ENCODE measurements around the gene FGB. TPM values are rescaled to one million over a fixed set of nuclear protein-coding genes. Genes with fewer than 3 reads are reported as not detected.

Gene FGB
- total RNA-seq, 4 donors from 2014 or later: not detected

DNA sequence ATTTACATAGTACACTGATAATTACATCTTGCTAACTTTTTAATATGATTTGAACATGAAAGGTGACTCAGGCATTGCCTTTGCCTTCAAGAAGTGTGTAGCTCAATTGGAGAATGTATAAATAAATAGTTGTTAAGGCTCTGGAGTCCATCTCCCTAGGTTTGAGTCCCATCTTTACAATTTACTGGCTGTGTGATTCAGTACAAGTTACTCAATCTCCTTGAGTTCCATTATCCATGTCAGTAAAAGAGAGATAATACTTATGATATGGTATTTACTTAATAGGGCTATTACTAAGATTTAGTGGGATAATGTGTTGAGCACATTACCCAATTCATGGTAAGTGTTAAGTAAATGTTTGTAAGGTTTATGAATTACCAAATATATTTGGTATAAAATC is 51.5 kb downstream of the FGB start:
- no peak for DNase-seq (ENCODE audit: low spot score)
- ATAC-seq (ENCODE audit: low FRiP score): no peak
- TF ChIP-seq, protein P1, sequence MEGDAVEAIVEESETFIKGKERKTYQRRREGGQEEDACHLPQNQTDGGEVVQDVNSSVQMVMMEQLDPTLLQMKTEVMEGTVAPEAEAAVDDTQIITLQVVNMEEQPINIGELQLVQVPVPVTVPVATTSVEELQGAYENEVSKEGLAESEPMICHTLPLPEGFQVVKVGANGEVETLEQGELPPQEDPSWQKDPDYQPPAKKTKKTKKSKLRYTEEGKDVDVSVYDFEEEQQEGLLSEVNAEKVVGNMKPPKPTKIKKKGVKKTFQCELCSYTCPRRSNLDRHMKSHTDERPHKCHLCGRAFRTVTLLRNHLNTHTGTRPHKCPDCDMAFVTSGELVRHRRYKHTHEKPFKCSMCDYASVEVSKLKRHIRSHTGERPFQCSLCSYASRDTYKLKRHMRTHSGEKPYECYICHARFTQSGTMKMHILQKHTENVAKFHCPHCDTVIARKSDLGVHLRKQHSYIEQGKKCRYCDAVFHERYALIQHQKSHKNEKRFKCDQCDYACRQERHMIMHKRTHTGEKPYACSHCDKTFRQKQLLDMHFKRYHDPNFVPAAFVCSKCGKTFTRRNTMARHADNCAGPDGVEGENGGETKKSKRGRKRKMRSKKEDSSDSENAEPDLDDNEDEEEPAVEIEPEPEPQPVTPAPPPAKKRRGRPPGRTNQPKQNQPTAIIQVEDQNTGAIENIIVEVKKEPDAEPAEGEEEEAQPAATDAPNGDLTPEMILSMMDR (IDR thresholded peaks at IDR 0.05): no peak

DNA sequence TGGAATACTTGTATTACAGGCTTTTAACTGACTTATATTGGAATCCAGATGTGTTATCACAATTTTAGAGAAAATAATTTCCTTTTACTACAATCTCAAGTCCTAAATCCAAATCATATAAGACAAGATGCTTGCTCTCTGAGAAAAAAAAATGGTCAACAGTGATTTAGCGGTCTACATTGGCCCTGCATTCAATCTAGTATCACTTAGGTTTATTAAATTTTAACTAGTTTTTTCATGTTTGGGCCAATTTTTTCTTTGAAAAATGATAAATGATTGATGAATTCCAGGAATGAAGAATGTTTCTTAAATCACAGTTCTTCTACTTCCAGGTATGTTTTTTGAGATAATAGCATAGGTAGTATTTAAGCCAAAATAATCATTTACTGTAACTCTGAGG is 52.4 kb downstream of the FGB start:
- TF ChIP-seq, protein P1 (IDR thresholded peaks at IDR 0.05): no peak
- ATAC-seq (ENCODE audit: low FRiP score): no peak

DNA sequence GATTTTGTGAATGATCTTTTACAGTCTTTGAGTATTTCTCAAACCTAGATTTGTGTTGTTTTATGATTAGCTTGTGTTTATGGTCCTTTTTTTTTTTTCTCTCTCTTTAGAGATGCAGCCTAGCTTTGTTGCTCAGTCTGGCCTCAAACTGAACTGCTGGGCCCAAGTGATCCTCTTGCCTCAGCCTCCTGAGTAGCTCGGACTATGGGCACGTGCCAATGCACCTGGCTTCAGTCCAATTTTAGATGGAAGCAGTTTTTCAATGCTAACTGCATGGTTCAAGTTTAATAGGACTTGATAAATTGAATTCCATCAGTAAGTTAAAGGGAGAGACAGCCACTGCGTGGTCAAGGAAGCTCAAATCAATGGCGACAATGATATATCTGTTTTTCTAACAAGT is 53.5 kb downstream of the FGB start:
- no peak for ATAC-seq (ENCODE audit: low FRiP score)
- TF ChIP-seq, protein P1 (IDR thresholded peaks at IDR 0.05): no peak
- no peak for DNase-seq (ENCODE audit: low spot score)

More for the DNA sequence above, 52.4 kb downstream of the FGB start:
- DNase-seq (ENCODE audit: low spot score): no peak

DNA sequence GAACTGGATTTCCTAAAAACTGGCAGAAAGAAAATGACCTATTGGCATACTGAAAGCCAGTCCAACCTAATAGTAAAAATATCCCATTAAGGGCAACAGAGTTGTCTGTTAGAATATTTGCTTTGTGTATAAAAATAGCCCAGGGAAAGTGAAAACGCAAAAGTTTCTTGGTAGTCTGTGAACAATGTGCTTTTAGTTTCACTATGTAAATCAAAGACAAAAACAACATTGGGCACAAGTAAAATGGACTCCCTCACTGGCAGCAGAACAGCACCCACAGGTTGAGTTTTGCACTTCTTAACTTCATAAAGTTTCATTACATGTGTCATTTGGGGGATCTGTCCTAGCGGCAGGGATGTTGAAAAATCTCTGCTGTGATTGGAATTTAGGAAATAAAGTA is 53.9 kb downstream of the FGB start:
- TF ChIP-seq, protein P1 (IDR thresholded peaks at IDR 0.05): no peak
- DNase-seq (ENCODE audit: low spot score): no peak
- ATAC-seq (ENCODE audit: low FRiP score): no peak

GRCh38 chr4:154617820-154618317 is 55.1 kb downstream of the FGB start:
- DNase-seq (ENCODE audit: low spot score): no peak
- ATAC-seq (ENCODE audit: low FRiP score): no peak
- TF ChIP-seq, protein P1 (IDR thresholded peaks at IDR 0.05): no peak

DNA sequence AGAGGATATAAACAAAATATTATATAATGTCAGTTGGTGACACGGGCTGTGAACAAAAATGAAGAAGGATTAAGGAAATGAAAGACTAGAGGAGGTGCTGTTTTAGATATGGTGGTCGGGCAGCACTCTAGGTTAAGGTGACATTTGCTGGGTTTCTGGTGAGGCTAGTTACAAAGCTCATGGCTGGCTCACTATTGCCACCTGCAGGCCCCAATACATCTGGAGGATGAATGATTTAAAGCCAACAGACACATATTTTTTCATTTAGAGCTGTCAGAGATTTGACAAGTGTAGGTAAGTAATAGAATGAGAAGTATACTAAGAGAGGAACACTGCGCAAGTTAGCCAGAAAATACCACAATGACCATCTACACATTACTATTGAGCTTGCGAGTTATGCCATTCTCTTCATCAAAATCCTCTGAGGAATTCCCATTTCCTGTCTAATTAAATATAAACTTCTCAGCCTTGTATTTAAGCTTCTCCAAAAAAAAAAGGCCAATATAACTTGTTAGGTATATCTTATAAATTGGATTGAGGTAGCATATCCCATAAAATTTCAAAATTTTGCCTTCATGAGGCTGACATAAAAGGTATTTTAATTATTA is 56.0 kb downstream of the FGB start:
- DNase-seq (ENCODE audit: low spot score) (peak; percentile 28), ATAC-seq (ENCODE audit: low FRiP score) (peak; percentile 62)
- TF ChIP-seq, protein P1 (IDR thresholded peaks at IDR 0.05): no peak

DNA sequence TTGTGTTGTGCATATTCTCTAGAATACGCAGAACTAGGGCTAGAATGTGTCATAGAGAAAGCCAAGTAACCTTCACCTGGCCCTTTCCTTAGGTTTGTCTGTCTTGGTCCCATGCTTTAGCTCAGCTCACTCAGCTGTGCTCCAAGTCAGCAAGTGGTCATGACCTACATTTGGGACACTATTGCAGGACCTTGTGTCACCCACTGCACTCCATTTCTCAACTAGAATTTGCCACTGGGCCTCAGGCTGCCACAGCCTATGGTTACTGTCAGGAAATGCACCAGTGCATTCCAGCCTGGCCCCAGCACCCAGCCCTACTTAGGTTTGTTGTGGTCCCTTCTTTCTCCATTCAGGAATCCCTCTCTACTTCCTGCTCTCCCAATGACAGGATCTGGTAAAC is 57.3 kb downstream of the FGB start:
- TF ChIP-seq, protein P1 (IDR thresholded peaks at IDR 0.05): no peak
- no peak for DNase-seq (ENCODE audit: low spot score)
- ATAC-seq (ENCODE audit: low FRiP score): no peak

Data from omental fat pad (tissue), 4 donors.